HG03135 (cell line): Measurements from ENCODE around the gene TBC1D23.
"Not testable (repeated sequence)": the region's sequence is repeated elsewhere in the genome, so short reads cannot be mapped to it uniquely, and the experiment has no call there.

Source experiments
- ATAC-seq: cut with Tn5 transposase; IDR thresholded peaks from one replicate; pipeline ENCODE4 v1.9.1; 2021; ENCODE audit warnings: mild to moderate bottlenecking, moderate library complexity; ENCODE audit not compliant: unreplicated experiment

Gene TBC1D23

GRCh38 chr3:100254168-100254777 lies 6.5 kb upstream of the TBC1D23 start:
- peak; percentile 87 for ATAC-seq

- no peak for ATAC-seq
Observed at GRCh38 chr3:100256731-100257151, 4.1 kb upstream of the TBC1D23 start.

- ATAC-seq, result no peak
Observed at GRCh38 chr3:100257586-100257985, 3.2 kb upstream of the TBC1D23 start.

- no peak for ATAC-seq
Observed at GRCh38 chr3:100260081-100260684, 609 bp upstream of the TBC1D23 start.

GRCh38 chr3:100261485-100261903 lies 702 bp downstream of the TBC1D23 start:
- no peak for ATAC-seq

- not testable (repeated sequence) for ATAC-seq
Observed at GRCh38 chr3:100262925-100263324, 2.1 kb downstream of the TBC1D23 start.

- ATAC-seq, result no peak
Observed at GRCh38 chr3:100263583-100263982, 2.8 kb downstream of the TBC1D23 start.

GRCh38 chr3:100264242-100264641 lies 3.5 kb downstream of the TBC1D23 start:
- no peak for ATAC-seq

- no peak for ATAC-seq
Observed at GRCh38 chr3:100265016-100265415, 4.2 kb downstream of the TBC1D23 start.

- no peak for ATAC-seq
Observed at GRCh38 chr3:100266531-100266930, 5.7 kb downstream of the TBC1D23 start.

GRCh38 chr3:100268156-100268555 lies 7.4 kb downstream of the TBC1D23 start:
- no peak for ATAC-seq

GRCh38 chr3:100269001-100269400 lies 8.2 kb downstream of the TBC1D23 start:
- no peak for ATAC-seq

- ATAC-seq, result no peak
Observed at GRCh38 chr3:100269410-100270214, 8.8 kb downstream of the TBC1D23 start.

GRCh38 chr3:100270215-100270583 lies 9.4 kb downstream of the TBC1D23 start:
- no peak for ATAC-seq

GRCh38 chr3:100271522-100271921 lies 10.7 kb downstream of the TBC1D23 start:
- ATAC-seq, result no peak

- not testable (repeated sequence) for ATAC-seq
Observed at GRCh38 chr3:100272797-100273611, 12.2 kb downstream of the TBC1D23 start.

- ATAC-seq, result no peak
Observed at GRCh38 chr3:100274361-100274760, 13.6 kb downstream of the TBC1D23 start.

GRCh38 chr3:100277255-100277800 lies 16.5 kb downstream of the TBC1D23 start:
- ATAC-seq, result no peak

- ATAC-seq, result no peak
Observed at GRCh38 chr3:100278910-100279309, 18.1 kb downstream of the TBC1D23 start.

GRCh38 chr3:100288288-100288894 lies 27.6 kb downstream of the TBC1D23 start:
- ATAC-seq, result no peak
